T-helper 1 cell treated with Interleukin-12 subunit alpha and Interleukin-12 subunit beta and Interleukin-4 antibody, amounts not matched to agents 30 μg/mL and 1 μg/mL, for 36 hours (primary cell): ENCODE results near the gene THOC6.

Source experiments
- H3K27ac Mint-ChIP-seq: one replicate; pipeline ENCODE4 v1.8.0; 2021; ENCODE audit warnings: mild to moderate bottlenecking, mixed read lengths
- H3K27me3 Mint-ChIP-seq: one replicate; pipeline ENCODE4 v1.8.0; 2021; ENCODE audit warnings: low read depth, mixed read lengths
- H3K36me3 Mint-ChIP-seq: one replicate; pipeline ENCODE4 v1.8.0; 2021; ENCODE audit warnings: low read depth, mixed read lengths
- H3K4me1 Mint-ChIP-seq: one replicate; pipeline ENCODE4 v1.8.0; 2021; ENCODE audit warnings: low read depth, mixed read lengths
- H3K4me3 Mint-ChIP-seq: one replicate; pipeline ENCODE4 v1.8.0; 2021; ENCODE audit warnings: mild to moderate bottlenecking, moderate library complexity, mixed read lengths
- H3K9me3 Mint-ChIP-seq: one replicate; pipeline ENCODE4 v1.8.0; 2021; ENCODE audit warnings: mixed read lengths

The THOC6 gene

DNA sequence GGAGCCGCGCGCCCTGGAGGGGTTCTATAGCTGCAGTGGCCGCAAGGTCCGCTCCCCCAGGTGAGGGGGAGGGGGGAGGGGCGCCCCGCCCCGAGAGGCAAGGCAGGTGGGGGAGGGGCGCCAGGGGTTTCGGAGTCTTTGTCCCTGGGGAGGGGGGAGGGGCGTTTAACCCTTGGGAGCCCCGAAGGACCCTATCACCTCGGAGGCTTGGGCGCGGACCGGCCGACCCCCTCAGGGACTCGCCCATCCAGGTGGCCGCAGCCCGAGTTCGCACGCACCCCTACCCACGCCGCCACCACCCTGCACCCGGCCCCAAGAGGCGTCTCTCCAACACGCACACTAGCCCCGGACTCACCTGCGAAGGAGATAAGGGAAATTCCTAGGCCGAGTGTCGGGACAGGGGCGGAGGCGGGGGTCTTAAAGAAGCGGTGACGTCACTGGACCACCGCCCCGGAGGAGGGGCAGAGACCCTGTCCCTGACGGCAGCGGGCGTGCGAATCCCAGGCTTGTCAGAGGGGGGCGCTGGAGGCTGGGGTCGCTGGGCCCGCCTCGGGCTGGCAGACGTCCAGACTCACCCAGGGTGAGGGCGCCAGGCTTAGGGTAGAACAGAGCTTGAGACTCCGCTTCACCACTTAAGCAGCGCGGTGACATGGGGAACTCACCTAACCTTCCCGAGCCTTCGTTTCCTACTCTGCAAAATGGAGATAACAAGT lies 5.9 kb upstream of the THOC6 start, which contains the start of gene CLDN6:
CLDN6 (minus strand) TSS at position 390 of the 713 bp plus-strand sequence. CDS start 2,162 bp downstream, outside the sequence.
- H3K9me3 Mint-ChIP-seq, result no peaks in the 10 kb centered on the region
- peaks cover 20% of the 10 kb centered on the region for H3K27me3 Mint-ChIP-seq
- H3K36me3 Mint-ChIP-seq, result no peaks in the 10 kb centered on the region
- H3K4me1 Mint-ChIP-seq, result peaks cover 30% of the 10 kb centered on the region
- H3K27ac Mint-ChIP-seq, result no peak within 1 kb of the TSS
- no peak within 1 kb of the TSS for H3K4me3 Mint-ChIP-seq

GRCh38 chr16:3019594-3020246 lies 4.1 kb upstream of the THOC6 start:
- H3K9me3 Mint-ChIP-seq, result no peaks in the 10 kb centered on the region
- H3K36me3 Mint-ChIP-seq, result peaks cover 3% of the 10 kb centered on the region
- H3K27me3 Mint-ChIP-seq, result peaks cover 13% of the 10 kb centered on the region
- peak overlapping the region; percentile 87 for H3K4me3 Mint-ChIP-seq
- peaks cover 36% of the 10 kb centered on the region for H3K4me1 Mint-ChIP-seq
- H3K27ac Mint-ChIP-seq, result peak overlapping the region; percentile 57

DNA sequence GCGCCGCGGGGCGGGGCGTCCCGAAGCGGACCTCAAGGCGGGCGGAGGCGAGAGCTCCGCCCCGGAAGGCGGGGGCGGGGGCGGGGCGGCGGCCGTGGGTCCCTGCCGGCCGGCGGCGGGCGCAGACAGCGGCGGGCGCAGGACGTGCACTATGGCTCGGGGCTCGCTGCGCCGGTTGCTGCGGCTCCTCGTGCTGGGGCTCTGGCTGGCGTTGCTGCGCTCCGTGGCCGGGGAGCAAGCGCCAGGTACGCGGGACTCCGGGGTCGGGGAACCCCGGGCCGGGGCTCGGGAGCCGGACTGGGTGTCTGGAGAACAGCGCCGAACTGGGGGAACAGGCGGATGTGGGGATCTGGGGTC lies 3.6 kb upstream of the THOC6 start, which contains the start of gene TNFRSF12A:
TNFRSF12A (plus strand) TSS at position 122 of the 357 bp plus-strand sequence; CDS start at position 152, 30 bp downstream.
- H3K36me3 Mint-ChIP-seq, result peaks cover 3% of the 10 kb centered on the region
- peak within 1 kb of the TSS; percentile 91 for H3K27ac Mint-ChIP-seq
- H3K9me3 Mint-ChIP-seq, result no peaks in the 10 kb centered on the region
- H3K27me3 Mint-ChIP-seq, result peaks cover 9% of the 10 kb centered on the region
- peak within 1 kb of the TSS; percentile 87 for H3K4me3 Mint-ChIP-seq
- peaks cover 36% of the 10 kb centered on the region for H3K4me1 Mint-ChIP-seq

GRCh38 chr16:3020604-3021448 lies 3.0 kb upstream of the THOC6 start:
- Mint-ChIP-seq H3K27ac (peak overlapping the region; percentile 91), H3K4me1 (peaks cover 36% of the 10 kb centered on the region), H3K36me3 (peaks cover 3% of the 10 kb centered on the region), H3K4me3 (peak overlapping the region; percentile 87), H3K27me3 (peaks cover 9% of the 10 kb centered on the region), H3K9me3 (no peaks in the 10 kb centered on the region)

DNA sequence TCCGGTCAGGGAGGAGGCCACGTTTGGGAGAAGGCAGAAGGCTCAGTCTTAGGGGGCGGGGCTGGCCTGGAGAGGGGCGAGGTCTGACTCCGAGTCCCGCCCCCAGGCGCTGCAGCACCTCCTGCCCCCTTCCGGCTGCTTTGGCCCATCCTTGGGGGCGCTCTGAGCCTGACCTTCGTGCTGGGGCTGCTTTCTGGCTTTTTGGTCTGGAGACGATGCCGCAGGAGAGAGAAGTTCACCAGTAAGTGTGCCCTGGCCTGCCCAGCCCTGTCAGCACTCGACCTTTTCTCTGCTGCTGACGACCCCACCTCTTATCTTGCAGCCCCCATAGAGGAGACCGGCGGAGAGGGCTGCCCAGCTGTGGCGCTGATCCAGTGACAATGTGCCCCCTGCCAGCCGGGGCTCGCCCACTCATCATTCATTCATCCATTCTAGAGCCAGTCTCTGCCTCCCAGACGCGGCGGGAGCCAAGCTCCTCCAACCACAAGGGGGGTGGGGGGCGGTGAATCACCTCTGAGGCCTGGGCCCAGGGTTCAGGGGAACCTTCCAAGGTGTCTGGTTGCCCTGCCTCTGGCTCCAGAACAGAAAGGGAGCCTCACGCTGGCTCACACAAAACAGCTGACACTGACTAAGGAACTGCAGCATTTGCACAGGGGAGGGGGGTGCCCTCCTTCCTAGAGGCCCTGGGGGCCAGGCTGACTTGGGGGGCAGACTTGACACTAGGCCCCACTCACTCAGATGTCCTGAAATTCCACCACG lies 2.2 kb upstream of the THOC6 start:
- H3K27me3 Mint-ChIP-seq, result peaks cover 6% of the 10 kb centered on the region

GRCh38 chr16:3022208-3022683 lies 1.6 kb upstream of the THOC6 start:
- no peaks in the 10 kb centered on the region for H3K9me3 Mint-ChIP-seq
- peaks cover 6% of the 10 kb centered on the region for H3K27me3 Mint-ChIP-seq
- peaks cover 36% of the 10 kb centered on the region for H3K4me1 Mint-ChIP-seq

More for the DNA sequence above, 2.2 kb upstream of the THOC6 start:
- H3K4me1 Mint-ChIP-seq, result peaks cover 36% of the 10 kb centered on the region
- H3K27ac Mint-ChIP-seq, result peak overlapping the region; percentile 91
- H3K36me3 Mint-ChIP-seq, result peaks cover 4% of the 10 kb centered on the region
- H3K9me3 Mint-ChIP-seq, result no peaks in the 10 kb centered on the region
- H3K4me3 Mint-ChIP-seq, result peak overlapping the region; percentile 87

GRCh38 chr16:3022684-3023414 lies 986 bp upstream of the THOC6 start:
- peak overlapping the region; percentile 91 for H3K27ac Mint-ChIP-seq
- H3K9me3 Mint-ChIP-seq, result no peaks in the 10 kb centered on the region
- H3K27me3 Mint-ChIP-seq, result peaks cover 6% of the 10 kb centered on the region
- H3K4me1 Mint-ChIP-seq, result peaks cover 36% of the 10 kb centered on the region
- peak overlapping the region; percentile 87 for H3K4me3 Mint-ChIP-seq
- H3K36me3 Mint-ChIP-seq, result peaks cover 4% of the 10 kb centered on the region

More at GRCh38 chr16:3022208-3022683, 1.6 kb upstream of the THOC6 start:
- peak overlapping the region; percentile 91 for H3K27ac Mint-ChIP-seq
- peak overlapping the region; percentile 87 for H3K4me3 Mint-ChIP-seq
- peaks cover 4% of the 10 kb centered on the region for H3K36me3 Mint-ChIP-seq

GRCh38 chr16:3023415-3023668 lies 493 bp upstream of the THOC6 start:
- H3K27ac Mint-ChIP-seq, result peak overlapping the region; percentile 91
- peaks cover 4% of the 10 kb centered on the region for H3K36me3 Mint-ChIP-seq
- peaks cover 36% of the 10 kb centered on the region for H3K4me1 Mint-ChIP-seq
- H3K4me3 Mint-ChIP-seq, result peak overlapping the region; percentile 87
- H3K9me3 Mint-ChIP-seq, result no peaks in the 10 kb centered on the region
- H3K27me3 Mint-ChIP-seq, result peaks cover 5% of the 10 kb centered on the region

DNA sequence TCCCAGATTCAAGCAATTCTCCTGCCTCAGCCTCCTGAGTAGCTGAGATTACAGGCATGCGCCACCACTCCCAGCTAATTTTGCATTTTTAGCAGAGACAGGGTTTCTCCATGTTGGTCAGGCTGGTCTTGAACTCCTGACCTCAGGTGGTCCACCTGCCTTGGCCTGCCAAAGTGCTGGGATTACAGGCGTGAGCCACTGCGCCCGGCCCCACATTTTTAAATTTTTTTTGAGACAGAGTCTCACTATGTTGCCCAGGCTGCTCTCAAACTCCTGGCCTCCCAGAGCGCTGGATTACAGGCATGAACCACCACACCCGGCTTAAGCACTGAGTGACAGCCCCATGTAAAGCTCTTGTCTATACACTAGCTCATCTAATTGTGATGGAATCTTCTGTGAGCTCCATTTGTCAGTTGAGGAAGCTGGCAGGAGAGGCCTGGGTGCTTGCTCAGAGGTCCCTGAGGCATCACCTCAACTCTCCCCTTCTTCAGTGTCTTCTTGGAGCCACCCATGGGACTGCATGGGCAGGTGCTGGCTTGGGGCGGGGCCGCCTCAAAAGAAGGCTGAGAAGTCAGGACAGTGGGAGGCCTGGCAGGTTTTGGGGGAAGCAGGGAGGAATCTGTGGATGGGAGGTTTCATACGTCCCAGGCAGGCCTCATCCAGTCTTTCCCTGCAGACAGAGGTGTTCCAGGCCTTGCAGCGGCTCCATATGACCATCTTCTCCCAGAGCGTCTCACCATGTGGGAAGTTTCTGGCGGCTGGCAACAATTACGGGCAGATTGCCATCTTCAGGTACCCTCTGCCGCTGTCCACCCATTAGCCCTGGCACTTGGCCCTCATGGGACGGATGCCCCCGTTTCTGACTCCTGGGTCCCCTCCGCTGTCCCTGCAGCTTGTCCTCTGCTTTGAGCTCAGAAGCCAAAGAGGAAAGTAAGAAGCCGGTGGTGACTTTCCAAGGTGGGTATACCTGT lies 1.5 kb downstream of the THOC6 start:
- Mint-ChIP-seq H3K27me3 (no peaks in the 10 kb centered on the region), H3K4me1 (peaks cover 41% of the 10 kb centered on the region), H3K9me3 (no peaks in the 10 kb centered on the region), H3K36me3 (peaks cover 4% of the 10 kb centered on the region), H3K4me3 (no peak overlapping the region), H3K27ac (no peak overlapping the region)

DNA sequence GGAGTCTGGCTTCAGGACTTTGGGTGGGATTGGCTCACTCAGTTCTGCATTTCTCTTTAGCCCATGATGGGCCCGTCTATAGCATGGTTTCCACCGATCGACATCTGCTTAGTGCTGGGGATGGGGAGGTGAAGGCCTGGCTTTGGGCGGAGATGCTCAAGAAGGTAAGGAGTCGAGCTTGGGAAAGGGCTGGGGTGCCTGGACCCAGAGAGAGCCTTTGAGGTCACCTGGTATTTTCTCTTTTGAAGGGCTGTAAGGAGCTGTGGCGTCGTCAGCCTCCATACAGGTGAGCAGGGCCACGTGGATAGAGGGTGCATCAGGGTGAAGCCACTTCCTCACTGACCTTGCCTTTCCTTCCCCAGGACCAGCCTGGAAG lies 2.2 kb downstream of the THOC6 start:
- peaks cover 39% of the 10 kb centered on the region for H3K4me1 Mint-ChIP-seq
- no peak overlapping the region for H3K27ac Mint-ChIP-seq
- peaks cover 4% of the 10 kb centered on the region for H3K36me3 Mint-ChIP-seq
- no peaks in the 10 kb centered on the region for H3K27me3 Mint-ChIP-seq
- no peak overlapping the region for H3K4me3 Mint-ChIP-seq
- H3K9me3 Mint-ChIP-seq, result no peaks in the 10 kb centered on the region

DNA sequence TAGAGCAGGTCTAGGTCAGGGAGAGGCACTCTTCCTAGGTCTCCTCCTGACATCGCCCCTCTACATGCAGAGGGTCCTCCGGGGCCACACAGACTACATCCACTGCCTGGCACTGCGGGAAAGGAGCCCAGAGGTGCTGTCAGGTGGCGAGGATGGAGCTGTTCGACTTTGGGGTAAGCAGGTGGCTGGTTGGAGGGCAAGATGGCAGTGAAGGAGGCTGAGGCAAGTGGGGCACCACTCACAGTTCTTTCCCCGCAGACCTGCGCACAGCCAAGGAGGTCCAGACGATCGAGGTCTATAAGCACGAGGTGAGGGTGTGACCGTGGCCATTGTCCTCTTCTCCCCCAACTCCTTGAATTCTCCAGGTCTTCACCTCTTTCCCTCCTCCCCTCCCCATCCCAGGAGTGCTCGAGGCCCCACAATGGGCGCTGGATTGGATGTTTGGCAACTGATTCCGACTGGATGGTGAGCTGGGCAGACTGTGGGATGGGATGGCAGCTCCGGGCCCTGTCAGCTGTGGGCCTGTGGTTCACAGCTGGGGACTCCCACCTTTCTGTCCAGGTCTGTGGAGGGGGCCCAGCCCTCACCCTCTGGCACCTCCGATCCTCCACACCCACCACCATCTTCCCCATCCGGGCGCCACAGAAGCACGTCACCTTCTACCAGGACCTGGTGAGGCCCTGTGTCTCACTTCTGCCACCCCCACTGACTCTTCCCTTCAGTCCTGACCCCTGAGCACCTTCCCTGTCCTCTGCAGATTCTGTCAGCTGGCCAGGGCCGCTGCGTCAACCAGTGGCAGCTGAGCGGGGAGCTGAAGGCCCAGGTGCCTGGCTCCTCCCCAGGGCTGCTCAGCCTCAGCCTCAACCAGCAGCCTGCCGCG lies 3.0 kb downstream of the THOC6 start:
- Mint-ChIP-seq H3K4me3 (no peak overlapping the region), H3K36me3 (peaks cover 4% of the 10 kb centered on the region), H3K27me3 (peaks cover 4% of the 10 kb centered on the region), H3K4me1 (peaks cover 31% of the 10 kb centered on the region), H3K27ac (no peak overlapping the region), H3K9me3 (no peaks in the 10 kb centered on the region)

- peaks cover 10% of the 10 kb centered on the region for H3K27me3 Mint-ChIP-seq
- peaks cover 27% of the 10 kb centered on the region for H3K4me1 Mint-ChIP-seq
- H3K4me3 Mint-ChIP-seq, result no peak overlapping the region
- no peaks in the 10 kb centered on the region for H3K9me3 Mint-ChIP-seq
- H3K36me3 Mint-ChIP-seq, result peaks cover 4% of the 10 kb centered on the region
- no peak overlapping the region for H3K27ac Mint-ChIP-seq
These were observed 3.6 kb downstream of the THOC6 start for GRCh38 chr16:3027489-3027795.
